Motor neuron (in vitro differentiated cells): Measurements from ENCODE around the gene MPHOSPH6. TPM values are rescaled to one million over a fixed set of nuclear protein-coding genes. Genes with fewer than 3 reads are reported as not detected.
"Not testable (repeated sequence)": the region's sequence is repeated elsewhere in the genome, so short reads cannot be mapped to it uniquely, and the experiment has no call there.

Source experiments
- ATAC-seq, 8 experiments: fragments of 200-7000 bp; cut with Tn5 transposase; replicated peaks in 6 of 8; 2 replicates each; pipeline ENCODE4 v1.8.0; 2021; ENCODE audit warnings: mild to moderate bottlenecking in 8 of 8, moderate library complexity in 8 of 8
- H3K27ac ChIP-seq, 2 donors: fragments of 250-450 bp; sonication (Bioruptor Pico); 2 replicates each; pipeline ENCODE4 v1.9.0; 2021; ENCODE audit warnings: antibody characterized with exemption in 2 of 2, mild to moderate bottlenecking in 2 of 2, moderate library complexity in 1 of 2
- H3K4me1 ChIP-seq, 2 donors: fragments of 250-450 bp; sonication (Bioruptor Pico); replicated peaks in 1 of 2; 2 replicates each; pipeline ENCODE4 v1.6.1; 2021; ENCODE audit warnings: antibody characterized with exemption in 2 of 2, mild to moderate bottlenecking in 2 of 2, moderate library complexity in 1 of 2
- H3K4me3 ChIP-seq, 5 donors: fragments of 250-450 bp; sonication (Bioruptor Pico); 2 replicates each; pipeline ENCODE4 v1.9.0; 2021; ENCODE audit warnings: antibody characterized with exemption in 5 of 5, mild to moderate bottlenecking in 5 of 5, moderate library complexity in 4 of 5
- WGBS, 10 experiments: fragments of 450-650 bp; shearing (Covaris generic); methylation state at CpG; one replicate each; pipeline ENCODE4 v1.0.0; 2022; 5-methylcytosine and 5-hydroxymethylcytosine counted together
- in situ Hi-C, 9 experiments: fragments of 400-800 bp; cut with MboI; loops; one replicate each; pipeline ENCODE4 v1.15.0; 2021; ENCODE audit warnings: low sequenced_read_pairs in 9 of 9, low pct_unique_long_range_greater_than_20kb in 2 of 9; ENCODE audit not compliant: unreplicated experiment in 9 of 9
- total RNA-seq, 8 experiments: library from RNA; unstranded; fragments of 300-600 nt; gene quantifications; 2 replicates each; pipeline versions ENCODE4 v1.2.3 to v1.2.4, GENCODE V29; 2022

MPHOSPH6 gene
- total RNA-seq, 8 experiments from 2014 or later = 24.5 to 37.6 (median 32.4) TPM

GRCh38 chr16:82136956-82137821 is 32.8 kb downstream of the MPHOSPH6 start:
- H3K4me1 ChIP-seq = peaks cover 11% of the 10 kb centered on the region in 2 donors
- no peak overlapping the region for H3K4me3 ChIP-seq
- WGBS, 10 experiments = 50 to 100% (median 94%) methylated on average over 1 to 9 of the region's 9 CpGs
- in situ Hi-C loops = no loop called here
- no peak overlapping the region for H3K27ac ChIP-seq
- no peak for ATAC-seq

- WGBS, 10 experiments = 34 to 100% (median 51%) methylated on average over 1 to 8 of the region's 8 CpGs
- Histone ChIP-seq H3K4me1 (peaks cover 11% of the 10 kb centered on the region in 2 donors), H3K27ac (no peak overlapping the region), H3K4me3 (no peak overlapping the region)
- in situ Hi-C loops = no loop called here
- ATAC-seq = no peak
Observed at GRCh38 chr16:82135844-82136243, 34.2 kb downstream of the MPHOSPH6 start.

GRCh38 chr16:82134846-82135245 is 35.2 kb downstream of the MPHOSPH6 start:
- WGBS, 10 experiments = 94 to 100% (median 100%) methylated on average over 2 to 8 of the region's 8 CpGs; no CpG with 5 or more reads in 3 of the 10 experiments
- ATAC-seq = no peak

GRCh38 chr16:82133798-82134197 is 36.2 kb downstream of the MPHOSPH6 start:
- H3K4me3 ChIP-seq = no peak overlapping the region
- ATAC-seq = no peak
- in situ Hi-C loops = no loop called here
- H3K4me1 ChIP-seq = peaks cover 5% of the 10 kb centered on the region in 2 donors
- no peak overlapping the region for H3K27ac ChIP-seq
- WGBS, 10 experiments = 67 to 100% (median 93%) methylated on average over 2 to 6 of the region's 6 CpGs

More at GRCh38 chr16:82134846-82135245, 35.2 kb downstream of the MPHOSPH6 start:
- in situ Hi-C loops = no loop called here
- H3K4me3 ChIP-seq = no peak overlapping the region
- H3K4me1 ChIP-seq = peaks cover 11% of the 10 kb centered on the region in 2 donors
- H3K27ac ChIP-seq = no peak overlapping the region

- H3K4me1 ChIP-seq = peaks cover 0 to 3% of the 10 kb centered on the region in 2 donors
- in situ Hi-C loops = no loop called here
- no peak overlapping the region for H3K4me3 ChIP-seq
- no peak for ATAC-seq
- H3K27ac ChIP-seq = no peak overlapping the region
- WGBS, 10 experiments = 86 to 100% (median 92%) methylated on average over 1 to 3 of the region's 3 CpGs; no CpG with 5 or more reads in 5 of the 10 experiments
Observed at GRCh38 chr16:82129881-82130280, 40.1 kb downstream of the MPHOSPH6 start.

- ATAC-seq = no peak
- in situ Hi-C loops = no loop called here
- H3K27ac ChIP-seq = no peak overlapping the region
- H3K4me3 ChIP-seq = no peak overlapping the region
- 45 to 100% (median 84%) methylated on average over 1 to 3 of the region's 3 CpGs for WGBS, 10 experiments
- H3K4me1 ChIP-seq = peaks cover 10 to 13% of the 10 kb centered on the region in 2 donors
Observed at GRCh38 chr16:82124651-82125050, 45.4 kb downstream of the MPHOSPH6 start.

- Histone ChIP-seq H3K4me1 (peaks cover 11 to 14% of the 10 kb centered on the region in 2 donors), H3K4me3 (no peak overlapping the region), H3K27ac (no peak overlapping the region)
- in situ Hi-C loops = no loop called here
- no peak for ATAC-seq
- 52 to 100% (median 79%) methylated on average over 1 to 3 of the region's 4 CpGs; no CpG with 5 or more reads in 4 of the 10 experiments for WGBS, 10 experiments
Observed at GRCh38 chr16:82119405-82119804, 50.6 kb downstream of the MPHOSPH6 start.

GRCh38 chr16:82118749-82119148 is 51.3 kb downstream of the MPHOSPH6 start:
- 50 to 100% (median 81%) methylated on average over 1 to 2 of the region's 2 CpGs; no CpG with 5 or more reads in 2 of the 10 experiments for WGBS, 10 experiments
- in situ Hi-C loops = no loop called here
- Histone ChIP-seq H3K4me3 (no peak overlapping the region), H3K4me1 (peaks cover 11 to 14% of the 10 kb centered on the region in 2 donors), H3K27ac (no peak overlapping the region)
- no peak for ATAC-seq

- peak in 4 of 8 experiments; percentile 27 to 60 (median 44) for ATAC-seq
- in situ Hi-C loops = no loop called here
- Histone ChIP-seq H3K4me3 (no peak overlapping the region), H3K27ac (no peak overlapping the region), H3K4me1 (peaks cover 11 to 14% of the 10 kb centered on the region in 2 donors)
- 0 to 82% (median 44%) methylated on average over 1 of the region's 1 CpG for WGBS, 10 experiments
Observed at GRCh38 chr16:82116535-82116934, 53.5 kb downstream of the MPHOSPH6 start.

- H3K4me1 ChIP-seq = peaks cover 4 to 8% of the 10 kb centered on the region in 2 donors
- 40 to 87% (median 71%) methylated on average over 2 to 3 of the region's 3 CpGs; no CpG with 5 or more reads in 3 of the 10 experiments for WGBS, 10 experiments
- no peak overlapping the region for H3K27ac ChIP-seq
- H3K4me3 ChIP-seq = no peak overlapping the region
- no peak for ATAC-seq
- in situ Hi-C loops = no loop called here
Observed at GRCh38 chr16:82113741-82114140, 56.3 kb downstream of the MPHOSPH6 start.

- in situ Hi-C loops = no loop called here
- 40 to 100% (median 93%) methylated on average over 1 to 2 of the region's 2 CpGs; no CpG with 5 or more reads in 2 of the 10 experiments for WGBS, 10 experiments
- Histone ChIP-seq H3K4me1 (peaks cover 10 to 19% of the 10 kb centered on the region in 2 donors), H3K27ac (no peak overlapping the region), H3K4me3 (no peak overlapping the region)
- ATAC-seq = no peak
Observed at GRCh38 chr16:82111944-82112343, 58.1 kb downstream of the MPHOSPH6 start.

- H3K4me3 ChIP-seq, ATAC-seq, in situ Hi-C loops, H3K27ac ChIP-seq: not testable (repeated sequence)
- H3K4me1 ChIP-seq = peaks cover 6 to 19% of the 10 kb centered on the region in 2 donors
- 21 to 100% (median 92%) methylated on average over 1 to 3 of the region's 3 CpGs; no CpG with 5 or more reads in 1 of the 10 experiments for WGBS, 10 experiments
Observed at GRCh38 chr16:82109266-82109665, 60.8 kb downstream of the MPHOSPH6 start.

- ATAC-seq = no peak
- 7 to 97% (median 86%) methylated on average over 1 to 6 of the region's 6 CpGs; no CpG with 5 or more reads in 2 of the 10 experiments for WGBS, 10 experiments
- Histone ChIP-seq H3K27ac (no peak overlapping the region), H3K4me1 (peaks cover 6 to 19% of the 10 kb centered on the region in 2 donors), H3K4me3 (no peak overlapping the region)
- in situ Hi-C loops = no loop called here
Observed at GRCh38 chr16:82108774-82109173, 61.2 kb downstream of the MPHOSPH6 start.
